Measurements from ENCODE around the gene IRF7.

GRCh38 chr11:578276-579035, 37.3 kb downstream of the IRF7 start:
- TF ChIP-seq CTCF (IDR thresholded peaks at IDR 0.05) (no peak), POLR2A (IDR thresholded peaks at IDR 0.05) (no peak)
